SU-DHL-6 (cell line): ENCODE measurements around the gene MTCL1.

Experiments used
- CTCF ChIP-seq: fragments of 200-600 bp; sonication (generic); IDR thresholded peaks from one replicate; pipeline ENCODE4 v1.5.1; 2017; ENCODE audit warnings: antibody characterized with exemption, mild to moderate bottlenecking, low read length, moderate library complexity; ENCODE audit not compliant: insufficient read depth, poor library complexity, severe bottlenecking
- EZH2phosphoT487 ChIP-seq: fragments of 200-600 bp; sonication (generic), shearing (Covaris generic); conservative IDR thresholded peaks from 2 replicates; pipeline ENCODE4 v1.6.1; 2018; ENCODE audit warnings: mild to moderate bottlenecking, antibody characterized with exemption, low read length, moderate library complexity, mixed read lengths

GRCh38 chr18:8844721-8845148 lies 139.4 kb downstream of the MTCL1 start:
- no peak for TF ChIP-seq CTCF
- TF ChIP-seq EZH2phosphoT487, result no peak
